B cell (primary cell): ENCODE measurements around the gene SGIP1. TPM values are rescaled to one million over a fixed set of nuclear protein-coding genes. Genes with fewer than 3 reads are reported as not detected.

Source experiments
- ATAC-seq: fragments of 200-7000 bp; cut with Tn5 transposase; one replicate; pipeline ENCODE4 v1.10.0; 2021; ENCODE audit warnings: low read depth, mild to moderate bottlenecking, moderate number of reproducible peaks, moderate library complexity
- CTCF ChIA-PET: fragments of 350-600 bp; sonication (Branson Sonifier 250); formaldehyde crosslinking; loops from one replicate; lab custom pipeline; 2021; ENCODE audit warnings: antibody characterized with exemption, inconsistent platforms; lab: Charles Lee
- POLR2A ChIA-PET: fragments of 350-600 bp; sonication (Branson Sonifier 250); formaldehyde crosslinking; loops from one replicate; lab custom pipeline; 2021; ENCODE audit warnings: antibody characterized with exemption; lab: Charles Lee
- DNase-seq: peaks from one replicate; pipeline ENCODE4 v3.0.0; 2013
- H2AFZ ChIP-seq: 2 replicates; pipeline ENCODE4 v1.6.1; 2012; ENCODE audit warnings: mild to moderate bottlenecking, low read depth, low read length; ENCODE audit not compliant: insufficient read depth, poor library complexity, severe bottlenecking
- H3K27ac ChIP-seq, 2 donors: 1 replicate in 1 of 2; 2 replicates in 1 of 2; pipeline ENCODE4 v1.5.1; 2012 to 2013; ENCODE audit warnings: low read length in 2 of 2, mild to moderate bottlenecking in 2 of 2, moderate library complexity in 1 of 2
- H3K27me3 ChIP-seq, 4 experiments: fragments of 200-600 bp in 1 of 4; sonication (generic) in 1 of 4; replicated peaks in 1 of 4; 1 replicate in 2 of 4; 2 replicates in 2 of 4; pipeline versions ENCODE4 v1.6.1 to v1.7.0; 2013 to 2016; ENCODE audit warnings: low read length in 3 of 4, mild to moderate bottlenecking in 2 of 4, mixed read lengths in 1 of 4, moderate library complexity in 1 of 4; ENCODE audit not compliant: insufficient read depth in 4 of 4, control insufficient read depth in 3 of 4; ENCODE audit errors: control extremely low read depth in 1 of 4
- H3K36me3 ChIP-seq, 2 experiments: replicated peaks in 1 of 2; 1 replicate in 1 of 2; 2 replicates in 1 of 2; pipeline versions ENCODE4 v1.6.1 to v1.7.1; 2013; ENCODE audit warnings: low read length in 1 of 2; ENCODE audit not compliant: insufficient read depth in 2 of 2, control insufficient read depth in 1 of 2; ENCODE audit errors: control extremely low read depth in 1 of 2, extremely low read depth in 1 of 2
- H3K4me1 ChIP-seq, 2 donors: fragments of 200-600 bp in 1 of 2; sonication (generic) in 1 of 2; 1 replicate in 1 of 2; 2 replicates in 1 of 2; pipeline versions ENCODE4 v1.5.1 to v1.6.1; 2013 to 2017; ENCODE audit warnings: low read length in 2 of 2; ENCODE audit not compliant: control insufficient read depth in 2 of 2, insufficient read depth in 2 of 2
- H3K4me2 ChIP-seq: replicated peaks from 2 replicates; pipeline ENCODE3; 2012; ENCODE audit warnings: mild to moderate bottlenecking, low read depth, low read length; ENCODE audit not compliant: poor library complexity, severe bottlenecking
- H3K4me3 ChIP-seq, 5 experiments: fragments of 200-600 bp in 1 of 5; sonication (generic) in 1 of 5; 1 replicate in 3 of 5; 2 replicates in 2 of 5; pipeline versions ENCODE4 v1.5.1 to v1.7.0; 2011 to 2016; ENCODE audit warnings: low read length in 4 of 5, mild to moderate bottlenecking in 4 of 5, low read depth in 2 of 5, control low read depth in 1 of 5, moderate library complexity in 1 of 5; ENCODE audit not compliant: insufficient read depth in 1 of 5; ENCODE audit errors: control extremely low read depth in 1 of 5, extremely low read depth in 1 of 5
- H3K79me2 ChIP-seq: fragments of 200-600 bp; sonication (generic); one replicate; pipeline ENCODE4 v1.6.0; 2016; ENCODE audit warnings: low read length; ENCODE audit not compliant: control insufficient read depth, insufficient read depth
- H3K9ac ChIP-seq: fragments of 200-600 bp; sonication (generic); 2 replicates; pipeline ENCODE4 v1.6.1; 2017; ENCODE audit warnings: mild to moderate bottlenecking, low read length, moderate library complexity
- H3K9me3 ChIP-seq, 3 donors: one replicate each; pipeline versions ENCODE4 v1.6.1 to v1.7.1; 2013; ENCODE audit warnings: low read length in 2 of 3; ENCODE audit not compliant: control insufficient read depth in 2 of 3, insufficient read depth in 1 of 3; ENCODE audit errors: control extremely low read depth in 1 of 3
- H4K20me1 ChIP-seq: 2 replicates; pipeline ENCODE4 v1.6.0; 2012; ENCODE audit warnings: mild to moderate bottlenecking, low read length; ENCODE audit not compliant: insufficient read depth, control insufficient read depth, poor library complexity, severe bottlenecking
- H3K27ac Mint-ChIP-seq: one replicate; pipeline ENCODE4 v1.8.0; 2021; ENCODE audit warnings: mixed read lengths
- H3K27me3 Mint-ChIP-seq: one replicate; pipeline ENCODE4 v1.8.0; 2021; ENCODE audit warnings: mixed read lengths
- H3K4me1 Mint-ChIP-seq: one replicate; pipeline ENCODE4 v1.8.0; 2021; ENCODE audit warnings: mixed read lengths
- H3K4me3 Mint-ChIP-seq: one replicate; pipeline ENCODE4 v1.8.0; 2021; ENCODE audit warnings: mixed read lengths
- H3K9me3 Mint-ChIP-seq: one replicate; pipeline ENCODE4 v1.8.0; 2022; ENCODE audit warnings: mixed read lengths; ENCODE audit not compliant: insufficient read depth
- CTCF ChIP-seq: fragments of 200-600 bp; IDR thresholded peaks from one replicate; pipeline ENCODE4 v1.8.0; 2022; ENCODE audit warnings: antibody characterized with exemption, mild to moderate bottlenecking
- EZH2 ChIP-seq: IDR thresholded peaks from 2 replicates; pipeline ENCODE4 v1.6.1; 2012; ENCODE audit warnings: borderline replicate concordance, low read depth, mild to moderate bottlenecking, moderate library complexity, low read length; ENCODE audit not compliant: insufficient read depth, poor library complexity, severe bottlenecking
- WGBS: methylation state at CpG from one replicate; pipeline ENCODE4 v1.1.5; 2013; ENCODE audit warnings: missing lambda C conversion rate; ENCODE audit not compliant: insufficient coverage; 5-methylcytosine and 5-hydroxymethylcytosine counted together
- intact Hi-C: fragments of 100-400 bp; cut with micrococcal nuclease; formaldehyde crosslinking; loops from one replicate; pipeline ENCODE4 v1.10.0; 2022
- polyA plus RNA-seq: library from polyadenylated mRNA; depleted of rRNA; stranded (reverse); fragments of >200 nt; gene quantifications from 2 replicates; pipeline ENCODE4 v1.2.3, GENCODE V29; 2012
- total RNA-seq, 2 donors: library from RNA; stranded (reverse); fragments of 120-200 nt in 1 of 2; gene quantifications; 1 replicate in 1 of 2; 2 replicates in 1 of 2; pipeline versions ENCODE4 v1.2.3 to v1.2.4, GENCODE V29; 2013 to 2022

The SGIP1 gene
- total and polyA plus RNA-seq, 2 donors (not counting 1 experiment from before 2014, with no cell fraction given): not detected

- Histone ChIP-seq H3K36me3 (no peaks in the 10 kb centered on the region), H3K79me2 (no peaks in the 10 kb centered on the region), H4K20me1 (no peaks in the 10 kb centered on the region), H3K4me3 (no peak overlapping the region), H3K9me3 (peaks cover 0 to 3% (median 0%) of the 10 kb centered on the region in 3 donors), H3K4me2 (no peak overlapping the region), H3K27me3 (no peaks in the 10 kb centered on the region), H3K4me1 (peaks cover 0 to 7% of the 10 kb centered on the region in 2 donors), H2AFZ (no peak overlapping the region), H3K27ac (no peak overlapping the region), H3K9ac (no peak overlapping the region)
- Mint-ChIP-seq H3K4me1 (peaks cover 12% of the 10 kb centered on the region), H3K27ac (no peak overlapping the region), H3K4me3 (no peak overlapping the region), H3K27me3 (peaks cover 35% of the 10 kb centered on the region), H3K9me3 (peaks cover 2% of the 10 kb centered on the region)
- TF ChIP-seq CTCF: no peak
- no peak for TF ChIP-seq EZH2
- intact Hi-C loops: no loop called here
- CTCF ChIA-PET: no interaction called here
- POLR2A ChIA-PET: no interaction called here
- no peak for DNase-seq
- no peak for ATAC-seq
- WGBS: 66% methylated on average over 2 of the region's 2 CpGs
These were observed 196.5 kb downstream of the SGIP1 start for GRCh38 chr1:66730462-66730861.

GRCh38 chr1:66731170-66731865, 197.4 kb downstream of the SGIP1 start:
- Mint-ChIP-seq H3K4me3 (no peak overlapping the region), H3K4me1 (peaks cover 12% of the 10 kb centered on the region), H3K27me3 (peaks cover 28% of the 10 kb centered on the region), H3K27ac (no peak overlapping the region), H3K9me3 (peaks cover 2% of the 10 kb centered on the region)
- WGBS: 100% methylated on average over 1 of the region's 4 CpGs
- Histone ChIP-seq H3K36me3 (no peaks in the 10 kb centered on the region), H3K4me3 (no peak overlapping the region), H3K9ac (no peak overlapping the region), H4K20me1 (no peaks in the 10 kb centered on the region), H3K27ac (no peak overlapping the region), H3K9me3 (peaks cover 0 to 3% (median 0%) of the 10 kb centered on the region in 3 donors), H3K27me3 (no peaks in the 10 kb centered on the region), H3K79me2 (no peaks in the 10 kb centered on the region), H3K4me2 (no peak overlapping the region), H2AFZ (no peak overlapping the region), H3K4me1 (peaks cover 0 to 7% of the 10 kb centered on the region in 2 donors)
- no peak for DNase-seq
- no peak for ATAC-seq
- no peak for TF ChIP-seq CTCF
- TF ChIP-seq EZH2: no peak
- intact Hi-C loops: no loop called here
- ChIA-PET POLR2A (no interaction called here), CTCF (no interaction called here)
